ENCODE data around the gene PVALEF.

The PVALEF gene

GRCh38 chr17:81128774-81129173, 36.5 kb upstream of the PVALEF start:
- no peak for DNase-seq (ENCODE audit: low read depth)

GRCh38 chr17:81129289-81129688, 36.0 kb upstream of the PVALEF start:
- no peak for DNase-seq (ENCODE audit: low read depth)

- no peak for DNase-seq (ENCODE audit: low read depth)
These were observed 35.5 kb upstream of the PVALEF start for GRCh38 chr17:81129711-81130367.

GRCh38 chr17:81130385-81131361, 34.6 kb upstream of the PVALEF start:
- no peak for DNase-seq (ENCODE audit: low read depth)

- no peak for DNase-seq (ENCODE audit: low read depth)
These were observed 33.7 kb upstream of the PVALEF start for GRCh38 chr17:81131486-81132196.

- no peak for DNase-seq (ENCODE audit: low read depth)
These were observed 33.1 kb upstream of the PVALEF start for GRCh38 chr17:81132197-81132540.

GRCh38 chr17:81132770-81133723, 32.3 kb upstream of the PVALEF start:
- no peak for DNase-seq (ENCODE audit: low read depth)

- DNase-seq (ENCODE audit: low read depth) = no peak
These were observed 31.1 kb upstream of the PVALEF start for GRCh38 chr17:81134064-81134781.

- DNase-seq (ENCODE audit: low read depth) = no peak
These were observed 29.6 kb upstream of the PVALEF start for GRCh38 chr17:81135505-81136278.

- no peak for DNase-seq (ENCODE audit: low read depth)
These were observed 28.9 kb upstream of the PVALEF start for GRCh38 chr17:81136366-81136765.

- DNase-seq (ENCODE audit: low read depth) = no peak
These were observed 28.1 kb upstream of the PVALEF start for GRCh38 chr17:81137248-81137647.

- no peak for DNase-seq (ENCODE audit: low read depth)
These were observed 27.2 kb upstream of the PVALEF start for GRCh38 chr17:81138083-81138482.

GRCh38 chr17:81138500-81138899, 26.8 kb upstream of the PVALEF start:
- DNase-seq (ENCODE audit: low read depth) = no peak

GRCh38 chr17:81139428-81139827, 25.9 kb upstream of the PVALEF start:
- DNase-seq (ENCODE audit: low read depth) = no peak

- no peak for DNase-seq (ENCODE audit: low read depth)
These were observed 25.3 kb upstream of the PVALEF start for GRCh38 chr17:81140018-81140417.

GRCh38 chr17:81140695-81141094, 24.6 kb upstream of the PVALEF start:
- no peak for DNase-seq (ENCODE audit: low read depth)

GRCh38 chr17:81142301-81143199, 22.8 kb upstream of the PVALEF start:
- DNase-seq (ENCODE audit: low read depth) = peak; percentile 26

- DNase-seq (ENCODE audit: low read depth) = no peak
These were observed 22.1 kb upstream of the PVALEF start for GRCh38 chr17:81143200-81143527.

GRCh38 chr17:81143717-81144422, 21.4 kb upstream of the PVALEF start:
- DNase-seq (ENCODE audit: low read depth) = no peak

Measured in stimulated activated CD8-positive, alpha-beta memory T cell treated with anti-CD3 and anti-CD28 coated beads, Interleukin-15, amount 100 ng/mL, for 24 hours (primary cell).